ENCODE measurements around the gene MRPS7. TPM values are rescaled to one million over a fixed set of nuclear protein-coding genes. Genes with fewer than 3 reads are reported as not detected.

Gene MRPS7
- 22.6 and 52.7 TPM in 2 replicates for total RNA-seq

DNA sequence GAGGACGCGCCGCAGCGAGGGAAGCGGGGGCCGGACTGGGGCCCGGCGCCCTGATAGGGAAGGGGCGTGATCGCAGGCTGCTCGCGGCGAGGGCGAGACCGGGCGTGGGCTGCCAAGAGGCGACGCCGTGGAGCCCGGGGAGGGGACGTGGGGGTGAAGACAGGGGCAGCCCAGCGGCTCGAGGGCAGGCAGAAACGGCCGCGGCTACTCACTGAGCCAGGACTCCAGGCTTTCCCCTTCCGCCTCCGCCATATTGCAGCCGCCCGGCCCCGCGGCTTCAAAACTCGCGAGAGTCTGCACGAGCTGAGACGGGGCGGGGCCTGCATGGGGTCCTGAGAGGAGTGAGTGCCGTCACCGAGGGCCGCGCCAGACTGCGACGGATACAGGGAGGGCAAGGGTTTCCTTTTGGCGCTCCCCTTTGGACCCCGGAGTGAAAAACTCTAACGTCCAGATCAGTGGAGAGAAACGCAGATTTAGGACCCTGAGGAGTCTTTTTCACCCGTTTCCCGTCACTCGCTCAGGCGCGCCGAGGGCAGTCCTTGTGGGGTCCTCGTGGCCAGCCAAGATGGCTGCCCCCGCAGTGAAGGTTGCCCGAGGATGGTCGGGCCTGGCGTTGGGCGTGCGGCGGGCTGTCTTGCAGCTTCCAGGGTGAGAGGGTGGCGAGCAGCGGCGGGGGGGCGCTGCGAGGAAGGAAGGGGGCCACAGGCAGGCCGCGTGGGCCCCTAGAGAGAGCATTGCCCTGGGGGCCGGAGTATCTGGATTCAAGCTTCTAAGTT lies at the start of gene MRPS7, which contains the start of gene GGA3:
MRPS7 (plus strand) TSS at position 544 of the 776 bp plus-strand sequence; CDS start at position 566, 22 bp downstream.
GGA3 (minus strand) TSS at position 271 of the 776 bp plus-strand sequence; CDS start at position 252, 19 bp downstream.

GRCh38 chr17:75270966-75271232 lies 9.2 kb downstream of the MRPS7 start, which contains the start of gene MIF4GD:
Gene MIF4GD, minus strand, starts transcription at chr17:75271231. Its CDS starts 1,036 bp downstream, at chr17:75270195.

DNA sequence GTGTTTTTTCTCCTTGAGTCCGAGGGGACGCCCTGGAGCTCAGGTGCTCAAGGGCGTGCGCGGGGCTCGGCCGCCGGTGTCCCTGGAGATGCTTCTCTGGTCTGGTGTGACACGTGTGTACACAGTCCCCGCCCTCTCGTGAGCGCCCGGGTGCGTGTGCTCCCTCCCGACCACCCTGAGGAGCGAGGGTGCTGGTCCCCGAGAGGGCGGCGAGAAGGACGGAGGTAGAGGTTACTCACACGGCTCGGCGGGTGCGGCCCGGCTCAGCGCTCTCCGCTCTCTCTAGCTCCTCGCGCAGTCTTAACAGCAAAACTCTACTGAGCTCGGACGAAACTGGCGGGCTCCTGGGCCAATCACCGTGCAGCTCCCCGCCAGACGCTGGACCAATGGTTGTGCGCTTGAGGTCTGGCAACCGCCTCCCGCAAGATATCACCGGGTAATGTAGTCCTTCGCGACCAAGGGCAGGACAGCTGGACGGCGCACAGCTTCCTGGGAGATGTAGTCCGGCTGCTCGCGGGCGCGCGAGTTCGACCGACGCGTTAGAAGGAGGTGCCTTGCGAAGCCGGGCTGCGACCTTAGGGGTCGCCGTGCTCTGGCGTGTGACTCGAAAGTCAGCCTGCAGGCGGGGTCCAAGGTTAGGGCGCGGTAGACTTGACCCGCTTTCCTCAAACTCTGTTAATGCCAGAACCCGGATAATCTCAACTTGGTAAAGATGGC lies 27.6 kb downstream of the MRPS7 start, which contains the start of gene SLC25A19:
SLC25A19 (minus strand) TSS at position 319 of the 717 bp plus-strand sequence. CDS start 2,669 bp downstream, outside the sequence.

Other genes starting within 250 kb of the MRPS7 start
- 39.0 and 40.1 TPM in 2 replicates for gene MRPL58, start 249.2 kb upstream of the MRPS7 start, total RNA-seq
- 216 and 251 TPM in 2 replicates for gene ATP5PD, start 214.9 kb upstream of the MRPS7 start, total RNA-seq
- gene KCTD2, start 214.7 kb upstream of the MRPS7 start, total RNA-seq: 13.0 and 20.0 TPM in 2 replicates
- gene SLC16A5, start 173.9 kb upstream of the MRPS7 start, total RNA-seq: 5.0 and 6.0 TPM in 2 replicates
- gene ARMC7, start 151.9 kb upstream of the MRPS7 start, total RNA-seq: 3.0 and 12.7 TPM in 2 replicates
- gene NT5C, start 130.1 kb upstream of the MRPS7 start, total RNA-seq: 90.9 and 108 TPM in 2 replicates
- gene JPT1, start 107.4 kb upstream of the MRPS7 start, total RNA-seq: 75.4 and 105 TPM in 2 replicates
- gene SUMO2, start 78.9 kb upstream of the MRPS7 start, total RNA-seq: 73.5 and 82.2 TPM in 2 replicates
- gene NUP85, start 56.2 kb upstream of the MRPS7 start, total RNA-seq: 29.6 and 30.1 TPM in 2 replicates
- 12.8 and 15.6 TPM in 2 replicates for gene GGA3, start 273 bp upstream of the MRPS7 start, total RNA-seq
- 6.9 and 7.8 TPM in 2 replicates for gene MIF4GD, start 9.4 kb downstream of the MRPS7 start, total RNA-seq
- gene SLC25A19, start 27.6 kb downstream of the MRPS7 start, total RNA-seq: 5.0 and 6.4 TPM in 2 replicates
- gene GRB2, start 143.8 kb downstream of the MRPS7 start, total RNA-seq: 44.3 and 71.6 TPM in 2 replicates
- 41.0 and 41.5 TPM in 2 replicates for gene TMEM94, start 194.8 kb downstream of the MRPS7 start, total RNA-seq

Measured in pericardium fibroblast (primary cell).